Ascending aorta (tissue), 2 donors: ENCODE data around the gene FARS2. TPM values are rescaled to one million over a fixed set of nuclear protein-coding genes. Genes with fewer than 3 reads are reported as not detected.

ENCODE experiments used
- DNase-seq, 2 donors: peaks; one replicate each; pipeline ENCODE4 v3.0.0-alpha.2; 2019; ENCODE audit warnings: low spot score in 2 of 2
- H3K27ac ChIP-seq, 2 donors: fragments of 200-600 bp; sonication (generic); one replicate each; pipeline ENCODE4 v1.5.1; 2016 to 2017; ENCODE audit warnings: mild to moderate bottlenecking in 1 of 2
- H3K27me3 ChIP-seq: fragments of 200-600 bp; sonication (generic); one replicate; pipeline ENCODE4 v1.5.1; 2017
- H3K36me3 ChIP-seq, 2 donors: fragments of 200-600 bp; sonication (generic); one replicate each; pipeline ENCODE4 v1.5.1; 2016
- H3K4me1 ChIP-seq, 2 donors: fragments of 200-600 bp; sonication (generic); one replicate each; pipeline ENCODE4 v1.5.1; 2016 to 2017; ENCODE audit warnings: mild to moderate bottlenecking in 1 of 2
- H3K4me3 ChIP-seq, 2 donors: fragments of 200-600 bp; sonication (generic); one replicate each; pipeline ENCODE4 v1.5.1; 2016 to 2017; ENCODE audit warnings: mild to moderate bottlenecking in 1 of 2
- H3K9me3 ChIP-seq, 2 donors: fragments of 200-600 bp; sonication (generic); one replicate each; pipeline ENCODE4 v1.5.1; 2016
- intact Hi-C: fragments of 100-400 bp; cut with DNase I; formaldehyde crosslinking; loops from one replicate; pipeline ENCODE4 v1.15.1; 2023
- total RNA-seq: library from RNA; depleted of rRNA; stranded (reverse); fragments of >200 nt; gene quantifications from one replicate; pipeline ENCODE4 v1.1.0, GENCODE V29; 2016
- TF ChIP-seq, protein P1 (sequence below), 3 experiments: fragments of 200-600 bp in 2 of 3; fragments of 450-650 bp in 1 of 3; sonication (generic) in 2 of 3; IDR thresholded peaks; one replicate each; pipeline ENCODE4 v1.5.1; 2016 to 2019; ENCODE audit warnings: antibody characterized with exemption in 3 of 3, mild to moderate bottlenecking in 1 of 3, moderate library complexity in 1 of 3

FARS2 gene
- total RNA-seq, 1 donor from 2014 or later: 17.6 TPM

DNA sequence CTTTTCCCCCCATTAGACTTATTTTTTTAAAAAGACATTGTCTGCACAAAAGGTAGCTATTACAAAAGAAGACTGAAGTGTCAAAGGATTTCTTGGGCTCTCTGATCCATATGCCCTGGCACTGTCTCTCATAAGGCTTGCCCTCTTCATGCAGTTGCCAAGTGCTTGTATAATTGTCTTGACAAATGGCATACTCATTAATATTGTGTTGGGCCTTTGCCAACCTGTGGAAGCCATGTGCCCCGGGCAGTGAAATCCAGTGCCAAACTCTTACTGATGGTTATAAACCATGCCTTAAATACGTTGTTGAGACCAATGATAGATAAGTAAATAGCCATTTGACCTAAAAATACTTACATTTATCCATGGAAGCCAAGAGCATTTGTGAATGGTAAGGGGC is 98.1 kb downstream of the FARS2 start:
- Histone ChIP-seq H3K4me3 (no peak overlapping the region), H3K4me1 (no peaks in the 10 kb centered on the region), H3K9me3 (no peaks in the 10 kb centered on the region), H3K36me3 (no peaks in the 10 kb centered on the region), H3K27me3 (no peaks in the 10 kb centered on the region), H3K27ac (no peak overlapping the region)
- DNase-seq: no peak
- TF ChIP-seq, protein P1, sequence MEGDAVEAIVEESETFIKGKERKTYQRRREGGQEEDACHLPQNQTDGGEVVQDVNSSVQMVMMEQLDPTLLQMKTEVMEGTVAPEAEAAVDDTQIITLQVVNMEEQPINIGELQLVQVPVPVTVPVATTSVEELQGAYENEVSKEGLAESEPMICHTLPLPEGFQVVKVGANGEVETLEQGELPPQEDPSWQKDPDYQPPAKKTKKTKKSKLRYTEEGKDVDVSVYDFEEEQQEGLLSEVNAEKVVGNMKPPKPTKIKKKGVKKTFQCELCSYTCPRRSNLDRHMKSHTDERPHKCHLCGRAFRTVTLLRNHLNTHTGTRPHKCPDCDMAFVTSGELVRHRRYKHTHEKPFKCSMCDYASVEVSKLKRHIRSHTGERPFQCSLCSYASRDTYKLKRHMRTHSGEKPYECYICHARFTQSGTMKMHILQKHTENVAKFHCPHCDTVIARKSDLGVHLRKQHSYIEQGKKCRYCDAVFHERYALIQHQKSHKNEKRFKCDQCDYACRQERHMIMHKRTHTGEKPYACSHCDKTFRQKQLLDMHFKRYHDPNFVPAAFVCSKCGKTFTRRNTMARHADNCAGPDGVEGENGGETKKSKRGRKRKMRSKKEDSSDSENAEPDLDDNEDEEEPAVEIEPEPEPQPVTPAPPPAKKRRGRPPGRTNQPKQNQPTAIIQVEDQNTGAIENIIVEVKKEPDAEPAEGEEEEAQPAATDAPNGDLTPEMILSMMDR (IDR thresholded peaks at IDR 0.05): no peak
- intact Hi-C loops: no loop called here

DNA sequence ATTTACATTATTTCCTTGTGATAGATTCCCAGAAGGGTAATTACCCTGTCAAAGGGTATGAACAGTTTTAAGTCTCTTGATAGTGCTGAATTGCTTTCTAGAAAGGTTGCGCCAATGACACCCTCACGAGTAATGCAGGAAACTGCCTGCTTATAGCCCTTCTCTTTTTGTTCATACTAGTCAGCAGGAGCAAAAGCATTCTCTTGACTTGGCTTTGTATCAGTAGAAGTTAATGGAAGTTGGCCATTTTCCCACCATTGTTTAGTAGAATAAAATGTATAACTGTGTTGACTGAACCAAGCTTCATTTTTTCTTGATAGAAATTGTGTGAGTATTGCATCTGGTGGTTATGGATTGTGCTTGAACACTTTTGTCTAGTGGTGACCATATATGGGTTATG is 100.1 kb downstream of the FARS2 start:
- TF ChIP-seq, protein P1 (IDR thresholded peaks at IDR 0.05): no peak
- no peak for DNase-seq
- intact Hi-C loops: no loop called here
- Histone ChIP-seq H3K36me3 (no peaks in the 10 kb centered on the region), H3K4me1 (no peaks in the 10 kb centered on the region), H3K9me3 (no peaks in the 10 kb centered on the region), H3K27me3 (no peaks in the 10 kb centered on the region), H3K4me3 (no peak overlapping the region), H3K27ac (no peak overlapping the region)

DNA sequence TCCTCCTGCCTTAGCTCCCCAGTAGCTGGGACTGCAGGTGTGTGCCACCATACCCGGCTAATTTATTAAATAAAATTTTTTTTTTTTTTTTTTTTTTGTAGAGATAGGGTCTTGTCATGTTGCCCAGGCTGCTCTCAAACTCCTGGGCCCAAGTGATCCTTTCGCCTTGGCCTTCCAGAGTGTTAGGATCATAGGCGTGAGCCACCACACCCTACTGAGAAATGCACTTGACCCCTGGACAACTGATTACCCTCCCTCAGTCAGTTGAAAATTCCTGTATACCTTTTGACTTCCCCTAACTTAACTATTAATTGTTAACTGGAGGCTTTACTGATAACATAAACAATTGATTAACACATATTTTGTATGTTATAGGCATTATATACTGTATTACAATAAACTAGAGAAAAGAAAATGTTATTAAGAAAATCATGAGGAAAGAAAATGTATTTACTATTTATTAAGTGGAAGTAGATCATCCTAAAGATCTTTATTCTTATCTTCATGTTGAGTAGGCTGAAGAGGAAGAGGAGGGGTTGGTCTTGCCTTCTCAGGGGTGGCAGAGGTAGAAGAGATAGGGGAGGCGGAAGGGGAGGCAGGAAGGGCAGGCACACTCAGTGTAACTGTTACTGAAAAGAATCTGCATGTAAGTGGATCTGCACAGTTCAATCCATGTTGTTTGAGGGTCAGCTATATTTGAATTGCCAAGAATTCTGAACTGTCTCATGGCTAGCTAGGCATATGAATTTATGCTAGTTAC is 104.3 kb downstream of the FARS2 start:
- peaks cover 0 to 6% of the 10 kb centered on the region in 2 donors for H3K36me3 ChIP-seq
- no peak overlapping the region for H3K27ac ChIP-seq
- no peaks in the 10 kb centered on the region for H3K4me1 ChIP-seq
- no peaks in the 10 kb centered on the region for H3K9me3 ChIP-seq
- TF ChIP-seq, protein P1 (IDR thresholded peaks at IDR 0.05): no peak
- intact Hi-C loops: loop anchor here (2.0 kb wide), 1 partner anchor 25 kb away; no protein-coding TSS in a partner anchor
- DNase-seq: no peak
- no peak overlapping the region for H3K4me3 ChIP-seq
- H3K27me3 ChIP-seq: no peaks in the 10 kb centered on the region

DNA sequence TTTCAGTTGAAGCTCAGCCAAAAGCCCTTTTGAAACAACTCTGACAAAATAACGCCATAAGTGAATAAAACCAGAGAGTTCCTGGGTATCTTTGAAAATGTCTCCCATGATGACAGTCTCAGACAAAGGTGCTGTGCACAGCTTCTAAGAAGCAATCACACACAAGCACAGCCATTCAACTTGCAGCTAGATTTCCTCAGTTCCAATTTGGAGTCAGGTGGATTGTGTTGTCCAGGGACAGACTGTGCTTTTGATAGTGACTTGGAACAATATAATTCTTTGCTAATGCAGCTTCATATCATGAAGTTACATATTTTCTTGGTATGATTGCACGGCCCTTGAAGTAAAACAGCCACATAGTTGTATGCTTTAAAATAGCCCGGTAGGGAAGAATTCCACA is 105.6 kb downstream of the FARS2 start:
- no peak overlapping the region for H3K27ac ChIP-seq
- intact Hi-C loops: no loop called here
- H3K4me1 ChIP-seq: no peaks in the 10 kb centered on the region
- TF ChIP-seq, protein P1 (IDR thresholded peaks at IDR 0.05): no peak
- no peak overlapping the region for H3K4me3 ChIP-seq
- H3K36me3 ChIP-seq: peaks cover 0 to 6% of the 10 kb centered on the region in 2 donors
- no peaks in the 10 kb centered on the region for H3K9me3 ChIP-seq
- no peaks in the 10 kb centered on the region for H3K27me3 ChIP-seq
- DNase-seq: no peak

DNA sequence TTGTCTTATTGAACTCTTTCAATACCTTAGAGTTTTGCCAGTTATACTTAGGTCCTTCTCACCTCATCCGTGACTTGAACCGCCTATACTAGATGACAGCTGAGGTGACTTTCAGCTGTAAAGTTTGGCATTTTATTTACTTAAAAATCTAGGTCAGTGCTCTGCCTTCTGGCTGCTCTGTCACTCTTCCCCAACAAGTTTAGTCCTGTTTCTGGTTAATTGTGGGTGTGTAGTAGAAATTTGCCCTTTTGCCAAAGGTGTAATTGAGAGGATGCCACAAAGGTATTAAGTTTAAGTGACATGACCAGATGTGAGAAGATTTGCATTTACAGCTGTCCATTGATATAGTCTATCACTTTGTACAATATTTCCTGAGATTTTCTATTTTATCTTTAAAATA is 106.2 kb downstream of the FARS2 start:
- TF ChIP-seq, protein P1 (IDR thresholded peaks at IDR 0.05): no peak
- Histone ChIP-seq H3K4me3 (no peak overlapping the region), H3K4me1 (no peaks in the 10 kb centered on the region), H3K9me3 (no peaks in the 10 kb centered on the region), H3K27me3 (no peaks in the 10 kb centered on the region), H3K27ac (no peak overlapping the region), H3K36me3 (peaks cover 0 to 6% of the 10 kb centered on the region in 2 donors)
- no peak for DNase-seq
- intact Hi-C loops: no loop called here
